ENCODE measurements around the gene SSBP3. TPM values are rescaled to one million over a fixed set of nuclear protein-coding genes. Genes with fewer than 3 reads are reported as not detected.

Gene SSBP3
- polyA plus RNA-seq, 1 experiment = 34.3 TPM

DNA sequence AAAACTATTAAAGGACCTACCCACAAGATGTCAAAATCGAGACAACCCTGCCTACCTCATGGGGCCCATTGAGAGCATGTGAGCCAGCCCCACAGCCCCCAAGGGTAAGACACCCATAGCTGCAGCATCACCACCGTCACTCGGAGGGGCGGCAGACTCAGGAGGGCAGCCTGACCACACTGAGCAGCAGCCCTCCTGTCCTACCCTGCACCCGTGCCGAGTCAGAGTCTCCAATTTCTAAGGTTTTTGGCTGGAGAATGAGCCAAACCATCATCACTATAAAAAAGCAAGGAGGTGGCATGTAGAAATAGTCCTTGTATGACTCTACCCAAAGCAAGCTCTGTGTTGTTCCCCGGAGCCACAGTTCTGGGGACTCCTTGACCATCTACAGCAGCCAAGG, 94.7 kb downstream of the SSBP3 start:
- no peaks in the 10 kb centered on the region for H3K9me3 ChIP-seq (ENCODE audit: control insufficient read depth, insufficient read depth, low read length)
- DNase-seq (ENCODE audit: low read depth, low spot score) = no peak
- CTCF ChIA-PET = interaction anchor here (0.9 kb wide), 1 partner anchor 14 kb away, joined by 3 read pairs; no protein-coding TSS in a partner anchor
- POLR2A ChIA-PET = interaction anchor here (0.6 kb wide), 2 partner anchors 58 to 110 kb away, joined by 6 to 9 read pairs; no protein-coding TSS in a partner anchor
- no peaks in the 10 kb centered on the region for H3K27me3 ChIP-seq (ENCODE audit: control insufficient read depth, insufficient read depth, low read length)
- H3K4me3 ChIP-seq (ENCODE audit: low read depth, low read length) = no peak overlapping the region
- no peak overlapping the region for H3K27ac ChIP-seq (ENCODE audit: low read depth, low read length)
- TF ChIP-seq, protein P1, sequence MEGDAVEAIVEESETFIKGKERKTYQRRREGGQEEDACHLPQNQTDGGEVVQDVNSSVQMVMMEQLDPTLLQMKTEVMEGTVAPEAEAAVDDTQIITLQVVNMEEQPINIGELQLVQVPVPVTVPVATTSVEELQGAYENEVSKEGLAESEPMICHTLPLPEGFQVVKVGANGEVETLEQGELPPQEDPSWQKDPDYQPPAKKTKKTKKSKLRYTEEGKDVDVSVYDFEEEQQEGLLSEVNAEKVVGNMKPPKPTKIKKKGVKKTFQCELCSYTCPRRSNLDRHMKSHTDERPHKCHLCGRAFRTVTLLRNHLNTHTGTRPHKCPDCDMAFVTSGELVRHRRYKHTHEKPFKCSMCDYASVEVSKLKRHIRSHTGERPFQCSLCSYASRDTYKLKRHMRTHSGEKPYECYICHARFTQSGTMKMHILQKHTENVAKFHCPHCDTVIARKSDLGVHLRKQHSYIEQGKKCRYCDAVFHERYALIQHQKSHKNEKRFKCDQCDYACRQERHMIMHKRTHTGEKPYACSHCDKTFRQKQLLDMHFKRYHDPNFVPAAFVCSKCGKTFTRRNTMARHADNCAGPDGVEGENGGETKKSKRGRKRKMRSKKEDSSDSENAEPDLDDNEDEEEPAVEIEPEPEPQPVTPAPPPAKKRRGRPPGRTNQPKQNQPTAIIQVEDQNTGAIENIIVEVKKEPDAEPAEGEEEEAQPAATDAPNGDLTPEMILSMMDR (IDR thresholded peaks at IDR 0.05; ENCODE audit: low read depth, low read length) = no peak

DNA sequence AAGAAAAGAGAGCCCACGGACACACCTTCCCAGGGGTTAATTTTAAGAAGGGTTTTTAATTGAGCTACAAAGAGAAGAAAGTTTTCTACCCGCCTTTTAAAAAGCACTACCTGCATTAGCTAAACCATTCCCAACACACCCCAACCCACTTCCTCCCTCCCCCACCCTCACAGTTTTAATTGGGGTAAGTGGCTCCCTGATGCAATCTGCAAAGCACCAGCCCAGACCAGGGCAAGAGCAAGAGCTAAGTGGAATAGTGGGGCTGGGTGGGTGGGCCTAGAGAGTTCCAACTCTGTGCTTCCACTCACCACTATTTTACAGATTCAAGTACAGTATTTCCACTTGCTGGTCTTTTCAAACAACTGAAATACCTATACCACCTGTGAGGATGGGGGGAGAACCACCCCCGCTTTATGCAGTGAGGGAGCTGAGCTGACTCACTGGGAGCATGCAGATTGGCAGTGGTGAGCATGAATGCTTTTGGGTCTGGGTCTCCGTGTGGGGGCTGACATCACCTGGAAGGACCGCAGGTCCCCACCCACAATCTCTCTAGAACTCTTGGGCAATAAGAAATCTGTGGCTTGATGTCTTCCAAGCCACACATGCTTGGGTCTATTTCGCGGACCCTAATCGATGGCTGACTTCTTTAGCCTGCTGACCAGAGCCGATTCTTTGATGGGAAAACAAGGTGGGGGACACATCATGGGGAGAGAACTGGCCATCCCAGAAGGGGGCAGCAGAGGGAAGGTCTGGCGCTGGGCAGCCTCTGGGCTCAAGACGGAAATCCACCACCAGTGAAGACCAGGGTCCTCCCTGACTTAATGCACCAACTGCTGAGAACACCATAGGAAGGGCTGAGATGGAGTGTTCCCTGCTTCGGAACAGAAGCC, 95.5 kb downstream of the SSBP3 start:
- no peak for DNase-seq (ENCODE audit: low read depth, low spot score)
- POLR2A ChIA-PET = interaction anchor here (0.6 kb wide), 1 partner anchor 109 kb away, joined by 6 read pairs; no protein-coding TSS in a partner anchor

DNA sequence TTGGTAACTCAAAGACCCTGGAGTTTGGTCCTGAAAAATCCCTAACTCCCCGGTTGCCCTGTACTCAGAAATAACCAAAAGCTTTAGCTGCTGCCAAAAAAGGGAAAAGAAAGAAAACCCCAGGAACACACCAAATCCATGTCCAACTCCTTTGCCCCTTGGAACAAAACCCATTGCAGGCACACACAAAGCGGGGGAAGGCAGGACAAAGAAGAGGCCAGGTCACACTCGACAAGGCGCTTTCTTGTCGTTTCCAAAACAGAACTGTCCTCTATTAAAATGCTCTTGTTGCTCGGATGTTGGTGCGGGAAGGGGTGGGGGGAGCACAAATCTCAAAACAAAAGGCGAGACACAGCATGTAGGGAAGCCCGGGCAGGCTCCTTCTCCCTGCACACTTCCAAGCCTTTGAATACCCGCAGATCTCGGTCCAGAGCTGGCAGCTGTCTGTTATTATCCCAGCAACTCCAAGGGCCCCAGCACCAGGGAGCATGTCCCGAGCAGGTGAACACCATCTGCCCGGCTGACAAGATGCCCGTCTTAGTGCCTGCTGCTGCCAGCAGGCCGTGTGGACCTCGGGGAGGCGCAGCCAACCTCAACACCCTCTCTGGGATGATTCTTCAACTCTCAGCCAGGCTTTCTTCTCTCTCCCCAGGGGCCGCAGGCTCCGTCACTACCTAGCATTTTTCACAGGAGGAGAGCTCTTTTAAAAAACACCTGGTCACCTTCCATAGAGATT, 96.4 kb downstream of the SSBP3 start:
- CTCF ChIA-PET = interaction anchor here (0.9 kb wide), 1 partner anchor 36 kb away, joined by 3 read pairs; no protein-coding TSS in a partner anchor
- TF ChIP-seq, protein P1 (IDR thresholded peaks at IDR 0.05; ENCODE audit: low read depth, low read length) = no peak
- no peaks in the 10 kb centered on the region for H3K9me3 ChIP-seq (ENCODE audit: control insufficient read depth, insufficient read depth, low read length)
- POLR2A ChIA-PET = no interaction called here
- no peaks in the 10 kb centered on the region for H3K27me3 ChIP-seq (ENCODE audit: control insufficient read depth, insufficient read depth, low read length)
- no peak overlapping the region for H3K27ac ChIP-seq (ENCODE audit: low read depth, low read length)
- no peak for DNase-seq (ENCODE audit: low read depth, low spot score)
- H3K4me3 ChIP-seq (ENCODE audit: low read depth, low read length) = no peak overlapping the region

More for the DNA sequence above, 95.5 kb downstream of the SSBP3 start:
- Histone ChIP-seq H3K4me3 (ENCODE audit: low read depth, low read length) (no peak overlapping the region), H3K27ac (ENCODE audit: low read depth, low read length) (no peak overlapping the region), H3K27me3 (ENCODE audit: control insufficient read depth, insufficient read depth, low read length) (no peaks in the 10 kb centered on the region), H3K9me3 (ENCODE audit: control insufficient read depth, insufficient read depth, low read length) (no peaks in the 10 kb centered on the region)
- TF ChIP-seq, protein P1 (IDR thresholded peaks at IDR 0.05; ENCODE audit: low read depth, low read length) = peak; percentile 58
- CTCF ChIA-PET = interaction anchor here (0.9 kb wide), 1 partner anchor 37 kb away, joined by 3 read pairs; no protein-coding TSS in a partner anchor

DNA sequence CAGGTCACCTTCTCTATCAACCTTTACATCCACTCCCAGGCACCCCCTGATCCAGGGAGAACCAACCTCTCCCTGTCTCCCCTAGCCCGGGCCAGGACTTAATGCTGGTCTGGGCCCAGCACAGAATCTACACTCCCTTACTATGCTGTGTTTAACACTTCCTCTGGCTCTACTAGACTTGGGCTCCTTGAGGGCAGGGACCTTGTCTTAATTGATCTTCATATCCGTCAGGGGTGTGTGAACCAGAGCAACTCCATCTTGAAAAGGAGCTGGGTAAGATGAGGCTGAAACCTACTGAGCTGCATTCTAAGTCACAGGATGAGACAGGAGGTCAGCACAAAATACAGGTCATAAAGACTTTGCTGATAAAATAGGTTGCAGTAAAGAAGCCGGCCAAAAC, 98.9 kb downstream of the SSBP3 start:
- Histone ChIP-seq H3K27me3 (ENCODE audit: control insufficient read depth, insufficient read depth, low read length) (no peaks in the 10 kb centered on the region), H3K27ac (ENCODE audit: low read depth, low read length) (no peak overlapping the region), H3K9me3 (ENCODE audit: control insufficient read depth, insufficient read depth, low read length) (no peaks in the 10 kb centered on the region), H3K4me3 (ENCODE audit: low read depth, low read length) (no peak overlapping the region)
- TF ChIP-seq, protein P1 (IDR thresholded peaks at IDR 0.05; ENCODE audit: low read depth, low read length) = no peak
- no peak for DNase-seq (ENCODE audit: low read depth, low spot score)
- CTCF ChIA-PET = no interaction called here
- POLR2A ChIA-PET = no interaction called here
